HG02938 (cell line): ENCODE measurements around the gene ZNF398.

Experiments
- ATAC-seq: cut with Tn5 transposase; IDR thresholded peaks from one replicate; pipeline ENCODE4 v1.9.1; 2021; ENCODE audit warnings: mild to moderate bottlenecking, moderate library complexity; ENCODE audit not compliant: unreplicated experiment

Gene ZNF398

GRCh38 chr7:149147752-149148653 is 750 bp downstream of the ZNF398 start:
- peak; percentile 30 for ATAC-seq

- ATAC-seq: no peak
These were observed 3.7 kb downstream of the ZNF398 start for GRCh38 chr7:149150981-149151380.

- no peak for ATAC-seq
These were observed 6.1 kb downstream of the ZNF398 start for GRCh38 chr7:149153346-149153745.

GRCh38 chr7:149154056-149154455 is 6.8 kb downstream of the ZNF398 start:
- no peak for ATAC-seq

- ATAC-seq: no peak
These were observed 9.6 kb downstream of the ZNF398 start for GRCh38 chr7:149156898-149157297.

GRCh38 chr7:149161241-149161848 is 14.1 kb downstream of the ZNF398 start:
- ATAC-seq: no peak

- no peak for ATAC-seq
These were observed 18.9 kb downstream of the ZNF398 start for GRCh38 chr7:149166142-149166541.

- no peak for ATAC-seq
These were observed 19.5 kb downstream of the ZNF398 start for GRCh38 chr7:149166630-149167352.

GRCh38 chr7:149171892-149172533 is 24.8 kb downstream of the ZNF398 start:
- no peak for ATAC-seq

- ATAC-seq: no peak
These were observed 25.3 kb downstream of the ZNF398 start for GRCh38 chr7:149172534-149172920.

GRCh38 chr7:149175150-149175549 is 27.9 kb downstream of the ZNF398 start:
- no peak for ATAC-seq

GRCh38 chr7:149179241-149179640 is 32.0 kb downstream of the ZNF398 start:
- no peak for ATAC-seq

- no peak for ATAC-seq
These were observed 33.6 kb downstream of the ZNF398 start for GRCh38 chr7:149180722-149181449.

GRCh38 chr7:149181450-149181790 is 34.2 kb downstream of the ZNF398 start:
- no peak for ATAC-seq

- ATAC-seq: no peak
These were observed 37.0 kb downstream of the ZNF398 start for GRCh38 chr7:149184274-149184673.

- ATAC-seq: no peak
These were observed 41.0 kb downstream of the ZNF398 start for GRCh38 chr7:149188213-149188612.

- no peak for ATAC-seq
These were observed 41.5 kb downstream of the ZNF398 start for GRCh38 chr7:149188637-149189259.

GRCh38 chr7:149191851-149192250 is 44.6 kb downstream of the ZNF398 start:
- ATAC-seq: no peak

- ATAC-seq: no peak
These were observed 47.5 kb downstream of the ZNF398 start for GRCh38 chr7:149194799-149195179.
